ENCODE data around the gene CA11. TPM values are rescaled to one million over a fixed set of nuclear protein-coding genes. Genes with fewer than 3 reads are reported as not detected.
"Not testable (repeated sequence)": the region's sequence is repeated elsewhere in the genome, so short reads cannot be mapped to it uniquely, and the experiment has no call there.

The CA11 gene
- total RNA-seq (2014; rRNA removed), result 0.83 and 2.4 TPM in 2 replicates
- polyA plus RNA-seq (2012), result 9.6 TPM

- peak; percentile 78 for DNase-seq (ENCODE audit: low read depth)
Observed at GRCh38 chr19:48646001-48646721, at the start of gene CA11. TSS of gene CA11 (minus strand) at chr19:48646187. CDS start at chr19:48645632, 555 bp downstream.

GRCh38 chr19:48693629-48694028 is 47.6 kb upstream of the CA11 start:
- not testable (repeated sequence) for DNase-seq (ENCODE audit: low read depth)

- no peak for DNase-seq (ENCODE audit: low read depth)
Observed at GRCh38 chr19:48689449-48689848, 43.5 kb upstream of the CA11 start.

- DNase-seq (ENCODE audit: low read depth), result no peak
Observed at GRCh38 chr19:48687776-48688175, 41.8 kb upstream of the CA11 start.

GRCh38 chr19:48686637-48687036 is 40.6 kb upstream of the CA11 start:
- not testable (repeated sequence) for DNase-seq (ENCODE audit: low read depth)

GRCh38 chr19:48686088-48686487 is 40.1 kb upstream of the CA11 start:
- no peak for DNase-seq (ENCODE audit: low read depth)

GRCh38 chr19:48685583-48685982 is 39.6 kb upstream of the CA11 start:
- DNase-seq (ENCODE audit: low read depth), result no peak

- no peak for DNase-seq (ENCODE audit: low read depth)
Observed at GRCh38 chr19:48683349-48683748, 37.4 kb upstream of the CA11 start.

GRCh38 chr19:48681127-48681470 is 35.1 kb upstream of the CA11 start:
- DNase-seq (ENCODE audit: low read depth), result peak; percentile 99

- no peak for DNase-seq (ENCODE audit: low read depth)
Observed at GRCh38 chr19:48680436-48681126, 34.6 kb upstream of the CA11 start.

- DNase-seq (ENCODE audit: low read depth), result not testable (repeated sequence)
Observed at GRCh38 chr19:48680006-48680405, 34.0 kb upstream of the CA11 start.

GRCh38 chr19:48678201-48678600 is 32.2 kb upstream of the CA11 start:
- no peak for DNase-seq (ENCODE audit: low read depth)

- DNase-seq (ENCODE audit: low read depth), result no peak
Observed at GRCh38 chr19:48676887-48677286, 30.9 kb upstream of the CA11 start.

- DNase-seq (ENCODE audit: low read depth), result no peak
Observed at GRCh38 chr19:48676487-48676886, 30.5 kb upstream of the CA11 start.

GRCh38 chr19:48674921-48675824 is 29.2 kb upstream of the CA11 start:
- DNase-seq (ENCODE audit: low read depth), result peak; percentile 80

GRCh38 chr19:48674216-48674809 is 28.3 kb upstream of the CA11 start:
- DNase-seq (ENCODE audit: low read depth), result no peak

- no peak for DNase-seq (ENCODE audit: low read depth)
Observed at GRCh38 chr19:48673436-48674100, 27.6 kb upstream of the CA11 start.

GRCh38 chr19:48672994-48673393 is 27.0 kb upstream of the CA11 start, which contains the start of gene NTN5:
TSS of gene NTN5 (minus strand) at chr19:48673017. CDS start at chr19:48670986, 2,031 bp downstream.
- DNase-seq (ENCODE audit: low read depth), result no peak

GRCh38 chr19:48671446-48671995 is 25.5 kb upstream of the CA11 start:
- DNase-seq (ENCODE audit: low read depth), result no peak

- no peak for DNase-seq (ENCODE audit: low read depth)
Observed at GRCh38 chr19:48670699-48671445, 24.9 kb upstream of the CA11 start.
